Endometrial microvascular endothelial cells (primary cell): Measurements from ENCODE around the gene SH3RF2. TPM values are rescaled to one million over a fixed set of nuclear protein-coding genes. Genes with fewer than 3 reads are reported as not detected.
"Not testable (repeated sequence)": the region's sequence is repeated elsewhere in the genome, so short reads cannot be mapped to it uniquely, and the experiment has no call there.

Experiments
- in situ Hi-C: cut with HindIII; loops from 2 replicates; pipeline ENCODE4 v1.10.0; 2017; ENCODE audit warnings: low sequenced_read_pairs, low pct_unique_long_range_greater_than_20kb; ENCODE audit errors: inconsistent ontology term
- total RNA-seq: library from RNA; depleted of rRNA; stranded (reverse); fragments of >200 nt; gene quantifications from one replicate; pipeline ENCODE4 v1.2.3, GENCODE V29; 2015; ENCODE audit errors: inconsistent ontology term

The SH3RF2 gene
- total RNA-seq, 1 donor from 2014 or later: 0.65 TPM

DNA sequence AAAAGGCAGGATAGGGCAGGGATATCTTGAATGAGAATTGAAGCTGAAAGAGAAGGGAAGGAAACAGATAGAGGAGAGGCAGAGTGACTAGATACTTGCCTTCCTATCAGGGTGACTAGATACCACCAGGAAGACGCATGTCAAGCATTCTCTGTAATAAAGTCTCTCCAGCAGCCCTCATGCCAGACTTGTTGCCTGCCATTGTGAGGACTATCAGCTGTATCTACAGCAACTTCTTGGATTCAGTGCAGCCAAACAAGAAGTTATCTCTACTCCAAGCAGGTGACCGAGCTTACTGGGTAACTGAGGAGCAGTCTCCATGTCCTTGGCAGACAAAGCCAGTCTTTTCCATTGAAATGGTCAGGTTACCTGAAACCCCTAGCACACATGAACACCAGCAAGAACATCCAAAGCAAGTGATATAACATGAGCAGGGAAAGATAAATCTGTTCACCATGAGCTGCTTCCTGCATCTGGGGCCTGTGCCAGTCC lies 9.3 kb downstream of the SH3RF2 start:
- in situ Hi-C loops: no loop called here

DNA sequence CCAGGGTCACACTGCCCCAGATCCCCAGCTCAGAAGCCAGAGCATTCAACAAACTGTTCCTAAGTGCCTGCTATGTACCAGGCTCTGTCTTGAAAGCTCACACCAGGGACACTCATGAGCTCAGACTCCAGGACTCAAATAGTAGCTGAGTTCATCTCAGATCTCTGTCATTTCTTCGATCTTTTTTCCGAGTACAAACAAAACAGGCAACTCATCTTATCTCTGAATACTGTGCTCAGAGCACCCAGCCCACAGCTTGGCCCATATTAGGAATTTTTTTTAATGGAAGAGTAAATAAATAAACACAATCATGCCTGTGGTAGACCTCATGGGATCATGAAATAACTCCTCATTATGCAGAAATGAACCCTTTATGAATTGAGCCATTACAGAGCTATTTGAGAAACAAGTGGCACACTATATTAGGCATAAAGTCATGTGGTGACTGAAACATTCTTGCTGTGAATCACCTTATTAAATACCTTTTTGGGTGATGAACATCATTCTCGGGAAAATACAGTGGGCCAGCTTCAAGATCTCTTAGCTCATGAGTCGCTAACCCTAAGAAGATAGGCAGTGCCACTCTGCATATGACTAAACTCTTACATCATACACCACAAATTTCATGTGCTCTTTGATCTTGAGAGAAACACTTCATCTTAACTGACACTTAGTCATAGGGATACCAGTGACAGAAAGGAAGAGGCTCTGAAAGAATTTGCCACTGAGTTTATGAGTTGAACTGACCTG lies 9.9 kb downstream of the SH3RF2 start:
- in situ Hi-C loops: no loop called here

DNA sequence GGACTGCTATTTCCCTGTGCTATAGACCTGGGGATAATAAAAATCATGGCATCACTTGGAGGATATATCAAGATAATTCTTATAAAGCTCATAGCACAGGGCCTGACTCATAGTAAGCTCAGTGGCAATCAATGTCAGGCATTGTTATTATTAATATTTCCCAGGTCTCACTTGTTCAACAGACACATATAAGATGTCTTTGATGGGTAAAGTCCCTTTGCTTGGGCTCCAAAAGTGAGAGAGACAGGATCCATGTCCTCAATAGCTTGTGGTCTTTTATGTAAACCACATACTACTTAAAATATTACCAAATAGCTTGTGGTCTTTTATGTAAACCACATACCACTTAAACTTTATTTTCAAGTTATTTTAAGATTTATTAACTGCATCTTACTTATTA lies 11.2 kb downstream of the SH3RF2 start:
- in situ Hi-C loops: no loop called here

DNA sequence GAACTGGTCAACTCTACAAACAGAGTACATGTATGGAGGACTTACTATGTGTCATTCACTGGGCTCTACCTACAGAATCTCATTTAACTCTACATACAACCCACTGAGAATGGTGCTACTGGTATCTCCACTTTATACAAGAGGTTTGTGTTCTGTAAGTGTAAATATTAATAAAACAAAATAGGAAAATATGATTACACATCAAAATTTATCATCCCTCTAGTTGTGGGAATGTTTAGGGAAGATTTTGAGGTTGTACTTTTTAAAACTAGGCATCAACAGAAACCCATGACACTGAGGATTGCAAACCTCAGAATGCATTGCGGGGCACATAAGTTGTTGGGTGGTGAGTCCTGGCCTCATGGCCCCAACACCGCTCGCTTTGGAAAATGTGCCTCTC lies 11.7 kb downstream of the SH3RF2 start:
- in situ Hi-C loops: no loop called here

DNA sequence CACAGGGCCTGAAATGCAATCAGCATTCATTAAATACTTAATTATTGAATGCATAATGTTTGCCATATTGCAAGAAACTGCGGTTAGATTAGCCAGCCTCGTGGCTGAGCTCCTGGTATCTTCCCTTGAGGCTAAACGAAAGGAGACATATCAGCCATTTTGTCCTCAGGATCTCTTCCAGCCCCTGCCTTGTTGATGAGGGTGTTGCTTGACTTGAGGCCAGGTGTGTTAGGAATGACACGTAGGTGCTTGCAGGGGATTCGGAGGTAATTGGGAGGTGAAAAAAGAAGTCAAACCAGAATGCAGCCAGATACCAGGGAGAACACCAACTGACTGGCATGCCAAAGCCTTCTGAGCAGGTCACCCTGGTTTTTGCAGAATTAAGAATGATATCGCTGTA lies 12.5 kb downstream of the SH3RF2 start:
- in situ Hi-C loops: no loop called here

DNA sequence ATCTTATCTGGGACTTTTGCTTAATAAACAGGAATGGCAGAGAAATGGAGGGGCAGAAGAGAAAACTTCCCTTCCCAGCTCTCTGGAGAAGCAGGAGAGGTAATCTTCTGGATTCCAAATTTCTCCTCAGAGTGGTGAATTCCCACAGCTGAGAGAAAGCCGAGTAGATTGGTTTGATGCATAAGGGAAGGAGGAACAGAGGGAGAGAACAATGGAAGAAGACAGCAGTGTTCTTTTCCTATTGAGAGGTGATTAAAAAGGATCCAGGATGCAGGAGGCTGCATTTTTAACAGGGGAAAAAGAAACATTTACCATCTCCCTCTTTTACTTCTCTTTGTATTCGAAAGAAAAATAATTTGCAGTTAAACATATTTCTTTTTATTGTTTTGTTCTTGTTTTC lies 13.1 kb downstream of the SH3RF2 start:
- in situ Hi-C loops: no loop called here

DNA sequence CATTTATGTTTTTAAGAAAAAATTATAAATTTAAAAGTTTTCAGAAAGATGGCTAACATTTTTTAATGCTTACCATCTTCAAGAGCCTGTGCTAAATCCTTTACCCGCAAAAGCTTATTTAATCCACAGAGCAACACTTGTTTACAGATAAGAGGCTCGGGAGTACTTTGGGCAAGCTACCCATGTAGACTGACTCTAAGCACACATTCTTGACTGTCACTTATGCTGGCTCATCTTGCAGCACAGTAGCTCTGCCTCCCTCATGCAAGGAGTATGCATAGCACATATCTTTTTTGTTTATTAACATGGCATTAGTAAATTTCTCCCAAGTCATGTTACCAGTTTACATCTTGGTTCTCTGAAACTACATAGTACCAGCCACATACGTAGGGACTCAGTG lies 14.7 kb downstream of the SH3RF2 start:
- in situ Hi-C loops: no loop called here

DNA sequence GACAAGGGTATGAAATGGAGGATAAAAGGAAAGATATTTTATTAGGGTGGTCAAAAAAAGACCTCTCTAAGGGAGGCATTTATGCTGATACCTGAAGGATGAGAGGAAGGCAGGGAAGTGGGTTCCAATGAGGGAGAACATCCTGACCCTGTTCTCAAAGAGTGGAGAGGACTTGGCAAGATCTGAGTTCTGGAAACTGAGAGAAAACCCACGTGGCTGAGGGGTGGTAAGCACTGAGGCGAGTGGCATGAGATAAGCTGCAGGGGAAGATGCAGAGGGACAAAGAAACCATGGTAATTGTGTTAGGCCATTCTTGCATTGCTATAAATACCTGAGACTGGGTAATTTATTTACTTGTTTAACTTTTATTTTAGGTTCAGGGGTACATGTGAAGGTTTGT lies 16.8 kb downstream of the SH3RF2 start:
- in situ Hi-C loops: no loop called here

DNA sequence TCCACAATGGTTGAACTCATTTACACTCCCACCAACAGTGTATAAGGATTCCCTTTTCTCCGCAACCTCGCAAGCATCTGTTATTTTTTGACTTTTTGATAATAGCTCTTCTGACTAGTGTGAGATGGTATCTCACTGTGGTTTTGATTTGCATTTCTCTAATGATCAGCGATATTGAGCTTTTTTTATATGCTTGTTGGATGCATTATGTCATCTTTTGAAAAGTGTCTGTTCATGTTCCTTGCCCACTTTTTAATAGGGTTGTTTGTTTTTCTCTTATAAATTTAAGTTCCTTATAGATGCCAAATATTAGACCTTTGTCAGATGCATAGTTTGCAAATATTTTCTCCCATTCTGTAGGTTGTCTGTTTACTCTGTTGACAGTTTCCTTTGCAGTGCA lies 17.8 kb downstream of the SH3RF2 start:
- in situ Hi-C loops: not testable (repeated sequence)

DNA sequence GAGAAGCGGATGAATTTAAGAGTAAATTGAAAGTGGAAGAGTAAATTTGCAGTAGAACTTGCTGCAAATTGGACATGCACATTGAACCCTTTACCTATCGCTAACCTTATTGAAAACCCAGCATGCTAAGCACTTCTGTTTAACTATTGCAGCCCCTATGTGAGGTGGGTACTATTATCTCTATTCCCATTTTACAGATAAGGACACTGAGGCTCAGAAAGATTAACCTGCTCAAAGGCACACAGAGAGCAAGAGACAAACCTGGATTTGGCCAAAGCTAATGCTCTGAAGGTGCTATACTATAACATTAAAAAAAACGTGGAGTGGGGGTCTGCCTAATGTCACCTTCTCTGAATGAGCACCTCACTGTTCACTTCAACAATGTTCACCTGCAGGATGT lies 21.0 kb downstream of the SH3RF2 start:
- in situ Hi-C loops: no loop called here

DNA sequence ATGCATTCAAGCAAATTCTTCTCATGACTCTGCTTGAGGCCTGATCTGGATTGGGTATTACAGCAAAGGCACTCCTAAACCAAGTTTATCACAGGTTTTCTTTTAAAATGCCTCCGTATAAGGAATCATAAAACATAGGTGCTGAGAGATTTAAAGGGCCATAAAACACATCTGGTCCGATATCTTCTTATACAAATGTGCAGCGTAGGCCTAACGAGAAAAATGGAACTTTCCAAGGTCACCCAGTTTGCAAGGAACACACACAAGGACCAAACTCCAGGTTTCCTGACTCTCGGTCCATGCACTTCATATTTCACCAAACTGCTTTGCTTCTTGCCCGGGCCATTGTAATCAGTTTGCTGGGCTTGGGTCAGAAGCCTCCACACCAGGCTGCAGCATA lies 22.1 kb downstream of the SH3RF2 start:
- in situ Hi-C loops: no loop called here

DNA sequence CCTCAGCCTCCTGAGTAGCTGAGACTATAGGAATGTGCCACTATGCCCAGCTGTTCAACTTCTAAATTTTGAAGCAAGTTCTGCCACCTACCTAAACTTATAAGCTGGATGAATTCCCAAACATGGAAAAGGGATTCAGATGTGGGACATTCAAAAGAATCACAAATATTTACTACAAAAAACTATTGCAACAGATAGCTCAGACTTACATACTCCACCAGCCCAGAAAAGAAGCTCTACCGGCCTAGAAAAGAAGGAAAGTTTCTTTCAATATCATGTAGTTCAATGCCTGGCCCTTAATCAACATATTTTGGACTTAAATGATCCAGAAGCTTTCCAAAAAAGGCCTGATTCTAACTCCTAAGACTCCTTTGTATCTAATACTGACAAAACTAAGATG lies 23.8 kb downstream of the SH3RF2 start:
- in situ Hi-C loops: no loop called here

DNA sequence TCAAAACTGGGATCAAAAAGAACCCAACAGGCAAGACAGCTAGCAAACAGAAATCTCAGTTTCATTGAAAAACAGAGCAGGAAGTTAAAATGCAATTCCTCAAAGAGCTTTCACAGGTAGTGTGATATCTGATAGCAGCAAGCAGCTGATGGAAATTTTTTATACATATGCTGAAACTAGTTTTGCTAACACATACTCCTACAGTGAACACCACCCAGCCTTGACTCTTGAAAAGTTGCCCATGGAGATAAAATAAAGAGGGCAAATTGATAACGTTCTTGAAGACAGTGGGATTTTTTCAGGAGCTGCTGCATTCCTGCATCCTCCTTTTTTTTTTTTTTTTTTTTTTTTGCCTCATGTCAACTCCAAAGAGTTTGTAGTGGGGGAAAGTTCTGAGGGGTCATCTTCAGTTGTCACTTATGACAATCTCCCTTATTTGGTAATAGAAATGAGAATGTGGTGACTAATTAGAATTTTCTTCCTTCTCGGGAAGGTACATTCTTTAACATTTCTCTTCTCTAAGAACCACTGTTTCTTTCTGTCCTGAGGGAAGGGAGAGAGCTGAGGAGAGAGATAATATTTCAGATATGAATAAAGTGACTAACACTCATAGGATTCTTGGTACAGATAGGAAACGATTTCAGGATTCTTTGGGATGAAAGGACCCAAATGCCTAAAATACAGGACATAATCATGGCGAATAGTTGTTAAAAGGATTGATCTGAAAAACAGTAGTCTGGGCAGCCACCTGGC lies 24.6 kb downstream of the SH3RF2 start:
- in situ Hi-C loops: no loop called here

DNA sequence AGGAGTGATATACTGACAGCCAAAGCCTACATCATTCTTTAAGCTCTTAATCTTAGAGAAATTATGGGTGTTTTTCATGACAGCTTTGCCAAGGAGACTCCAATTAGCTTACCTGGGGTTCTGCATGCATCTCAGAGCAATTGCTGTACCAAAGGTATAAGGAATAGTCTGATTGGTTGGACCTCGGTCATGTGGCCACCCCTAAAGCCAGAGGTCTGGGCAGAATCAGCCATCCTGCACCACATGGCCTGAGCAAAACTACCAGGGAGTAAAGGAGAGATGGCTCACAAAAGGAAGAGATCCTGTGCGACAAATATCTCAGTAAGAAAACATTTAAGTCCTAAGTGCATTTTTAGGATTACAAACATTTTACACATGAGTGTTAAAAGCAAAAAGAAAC lies 25.6 kb downstream of the SH3RF2 start:
- in situ Hi-C loops: no loop called here

DNA sequence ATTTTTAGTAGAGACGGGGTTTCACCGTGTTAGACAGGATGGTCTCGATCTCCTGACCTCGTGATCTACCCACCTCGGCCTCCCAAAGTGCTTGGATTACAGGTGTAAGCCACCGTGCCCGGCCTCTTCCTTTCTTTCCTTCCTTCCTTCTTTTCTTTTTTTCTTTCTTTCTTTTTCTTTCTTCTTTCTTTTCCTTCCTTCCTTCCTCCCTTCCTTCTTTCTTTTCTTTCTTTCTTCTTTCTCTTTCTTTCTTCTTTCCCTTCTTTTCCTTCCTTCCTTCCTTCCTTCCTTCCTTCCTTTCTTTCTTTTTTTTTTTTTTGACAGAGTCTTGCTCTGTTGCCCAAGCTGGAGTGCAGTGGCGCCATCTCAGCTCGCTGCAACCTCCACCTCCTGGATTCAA lies 27.6 kb downstream of the SH3RF2 start:
- in situ Hi-C loops: not testable (repeated sequence)

DNA sequence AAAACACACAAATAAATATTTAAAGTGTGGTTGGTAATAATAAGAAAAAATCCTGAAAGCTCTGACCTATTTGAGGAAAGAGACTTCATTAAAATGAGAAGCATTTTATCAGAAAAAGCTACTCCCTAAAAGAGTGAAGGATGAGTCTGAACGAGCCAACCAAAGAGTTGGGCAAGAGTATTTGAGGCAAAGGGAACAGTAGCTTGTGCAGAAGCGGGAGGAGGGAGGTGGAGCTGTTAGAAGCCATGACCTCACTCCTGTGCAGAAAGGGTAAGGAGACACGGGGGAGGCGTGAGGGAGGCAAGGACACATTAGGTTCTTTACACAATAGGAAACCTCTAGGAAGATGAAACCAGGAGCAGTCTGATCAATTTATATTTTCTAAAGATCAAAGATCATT lies 29.4 kb downstream of the SH3RF2 start:
- in situ Hi-C loops: no loop called here

DNA sequence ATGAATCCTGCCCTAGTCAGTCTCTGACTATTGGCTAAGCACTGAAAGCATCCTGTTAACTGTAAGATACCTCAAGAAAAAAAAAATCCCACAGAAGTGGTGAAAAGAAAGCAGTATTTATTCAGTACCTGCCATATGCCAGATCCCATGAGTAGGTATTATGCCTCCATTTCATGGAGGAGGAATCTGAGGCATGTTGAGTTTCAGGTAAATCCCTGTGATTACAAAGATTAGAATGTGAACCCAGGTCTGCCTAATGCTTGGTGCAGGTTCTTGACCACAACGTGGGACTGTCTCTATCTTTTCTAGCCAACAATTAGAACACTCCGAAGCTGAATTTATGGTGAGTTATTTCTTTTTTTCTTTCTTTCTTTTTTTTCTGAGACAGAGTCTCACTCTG lies 30.9 kb downstream of the SH3RF2 start:
- in situ Hi-C loops: no loop called here

DNA sequence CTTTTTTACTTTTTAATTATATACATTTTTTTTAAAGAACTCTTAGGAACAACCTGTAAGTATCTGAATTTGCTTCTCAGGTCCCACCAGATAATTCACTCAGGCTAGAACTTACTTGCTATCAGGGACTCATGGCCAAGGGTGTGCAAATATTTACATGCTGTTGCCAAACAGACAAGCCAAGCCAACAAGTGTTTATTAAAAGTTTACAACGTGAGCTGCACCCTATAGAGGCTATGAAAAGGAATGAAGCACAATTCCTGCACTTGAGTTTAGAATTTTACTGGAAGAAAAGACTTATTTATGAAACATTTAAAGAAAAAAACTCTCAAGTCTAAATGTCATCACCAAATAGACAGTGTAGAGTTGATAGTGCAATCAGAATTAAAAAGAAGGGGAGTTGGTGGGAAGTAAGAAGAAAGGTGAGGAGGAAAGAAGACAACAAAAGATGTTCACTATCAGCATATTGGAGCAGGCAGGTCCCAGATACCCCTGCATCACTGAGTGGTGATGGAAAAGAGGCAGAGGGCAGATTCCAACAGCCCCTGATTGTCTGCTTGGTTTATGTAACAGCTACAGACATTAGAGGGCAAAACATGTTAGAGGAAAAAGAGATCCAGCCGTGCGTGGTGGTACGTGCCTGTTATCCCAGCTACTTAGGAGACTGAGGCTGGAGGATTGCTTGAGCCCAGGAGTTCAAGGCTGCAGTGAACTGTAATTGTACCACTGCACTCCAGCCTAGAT lies 32.8 kb downstream of the SH3RF2 start:
- in situ Hi-C loops: no loop called here

DNA sequence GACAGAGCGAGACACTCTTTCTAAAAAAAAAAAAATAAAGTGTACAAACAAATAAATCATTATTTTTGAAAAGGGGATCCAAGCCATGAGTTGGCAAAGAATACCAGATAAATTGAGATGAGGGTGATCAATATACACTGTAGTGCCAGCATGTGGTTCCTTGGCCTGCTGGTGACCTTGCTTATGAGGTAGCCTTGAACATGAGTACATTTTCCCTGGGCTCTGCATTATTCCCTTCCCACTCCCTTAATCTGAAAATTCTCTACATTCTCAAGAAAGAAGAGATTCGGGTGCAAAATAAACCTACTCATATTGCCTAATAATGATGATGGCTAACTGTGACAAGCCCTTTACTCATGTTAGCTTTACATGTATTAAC lies 33.3 kb downstream of the SH3RF2 start:
- in situ Hi-C loops: no loop called here

DNA sequence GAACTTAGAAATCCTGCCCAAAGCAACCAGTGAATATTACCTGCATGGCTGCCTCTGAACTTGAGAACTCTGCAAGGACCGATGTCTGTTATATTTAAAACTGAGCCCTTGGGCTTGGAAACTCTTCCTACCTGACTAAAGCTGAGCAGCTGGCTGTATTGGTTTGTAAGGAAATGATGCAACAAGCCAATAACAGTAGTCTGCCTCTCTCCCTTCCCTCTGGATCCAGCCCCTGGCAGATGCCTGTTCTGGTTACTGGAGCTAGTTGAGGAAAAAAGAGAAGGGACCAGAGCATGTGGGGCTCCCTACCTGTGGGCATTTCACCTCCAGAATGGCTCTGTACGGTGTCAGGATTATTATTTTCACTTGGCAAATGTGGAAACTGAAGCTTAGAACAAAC lies 34.7 kb downstream of the SH3RF2 start:
- in situ Hi-C loops: no loop called here
